Inflammatory macrophage treated with lipopolysaccharide for 1 hour (primary cell): Measurements from ENCODE around the gene TRIM65.
"Not testable (repeated sequence)": the region's sequence is repeated elsewhere in the genome, so short reads cannot be mapped to it uniquely, and the experiment has no call there.

ENCODE experiments used
- DNase-seq, 2 donors: peaks; one replicate each; pipeline ENCODE4 v3.0.0-alpha.2; 2020 to 2022

The TRIM65 gene

GRCh38 chr17:75874323-75875181 is 22.2 kb downstream of the TRIM65 start:
- no peak for DNase-seq

DNA sequence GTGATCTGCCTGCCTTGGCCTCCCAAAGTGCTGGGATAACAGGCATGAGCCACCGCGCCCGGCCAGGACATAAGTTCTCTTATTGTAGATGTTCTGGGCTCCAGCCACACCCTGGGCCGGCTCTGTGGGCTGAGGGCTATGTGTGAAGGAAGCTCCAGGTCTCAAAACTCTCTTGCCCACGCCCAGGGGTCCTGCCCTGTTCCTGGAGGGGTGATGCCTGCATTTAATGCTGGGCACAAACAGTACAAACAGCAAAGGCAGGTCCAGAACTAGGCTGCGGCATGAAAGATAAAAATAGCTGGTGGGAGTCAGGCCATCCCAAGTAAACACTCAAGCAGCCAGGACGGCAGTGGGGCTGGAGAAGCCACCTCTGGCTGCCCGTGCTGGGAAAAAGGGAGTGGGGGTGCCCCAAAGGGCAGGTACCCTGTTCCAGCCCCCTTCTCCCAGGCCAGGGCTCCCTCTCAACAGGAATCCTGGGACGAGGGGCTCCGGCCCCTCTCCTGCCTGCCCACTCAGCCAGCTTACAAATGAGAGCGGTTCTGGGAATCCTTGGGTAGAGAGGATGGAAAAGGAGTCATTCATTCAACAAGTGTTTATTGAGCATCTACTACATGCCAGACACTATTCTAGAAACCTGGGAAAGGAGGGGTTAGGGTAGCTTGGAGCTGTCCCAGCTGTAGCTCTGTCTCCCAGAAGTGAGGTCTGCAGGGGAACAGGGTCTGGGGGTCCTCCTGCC is 23.0 kb downstream of the TRIM65 start:
- DNase-seq, result no peak

- DNase-seq, result no peak
These were observed 24.1 kb downstream of the TRIM65 start for GRCh38 chr17:75872434-75873351.

- DNase-seq, result not testable (repeated sequence)
These were observed 26.5 kb downstream of the TRIM65 start for GRCh38 chr17:75870228-75870627.

DNA sequence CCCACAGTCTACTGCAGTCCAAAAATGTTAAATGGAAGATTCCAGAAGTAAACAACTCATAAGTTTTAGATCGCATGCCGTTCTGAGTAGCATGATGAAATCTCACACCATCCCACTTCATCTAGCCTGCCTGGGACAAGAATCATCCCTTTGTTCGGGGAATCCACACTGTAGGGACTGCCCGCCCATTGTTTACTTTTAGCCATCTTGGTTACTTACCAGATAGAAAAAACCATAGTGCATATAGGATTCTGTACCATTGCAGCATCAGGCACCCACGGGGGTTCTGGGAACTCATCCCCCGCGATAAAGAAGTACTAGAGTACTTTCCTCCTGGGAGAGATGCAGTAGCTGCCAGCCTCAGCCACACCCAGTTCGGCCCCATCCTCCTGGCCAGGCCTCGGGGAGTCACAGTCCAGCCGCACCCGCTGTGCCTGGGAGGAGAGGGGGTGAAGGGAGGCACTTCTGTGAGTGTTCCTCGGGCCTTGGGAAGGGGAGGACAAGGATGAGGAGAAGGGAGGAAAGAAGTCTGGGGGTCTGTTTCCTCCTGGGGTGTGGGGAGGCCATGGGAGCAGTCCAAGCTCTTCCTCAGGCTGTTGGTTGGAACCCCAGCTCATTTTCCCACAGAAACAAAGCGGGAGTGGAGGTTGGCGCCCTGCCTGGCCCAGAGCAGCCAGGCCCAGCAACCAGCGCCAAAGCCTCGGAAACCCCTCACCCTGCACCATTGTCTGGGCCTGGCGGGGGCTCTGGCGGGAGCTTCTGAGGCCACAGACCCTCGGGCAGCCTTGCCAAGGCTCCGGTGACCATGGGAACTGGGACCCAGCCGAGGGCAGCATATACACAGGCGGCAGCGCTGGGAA is 27.2 kb downstream of the TRIM65 start:
- no peak for DNase-seq

- not testable (repeated sequence) for DNase-seq
These were observed 27.9 kb downstream of the TRIM65 start for GRCh38 chr17:75868730-75869281.

DNA sequence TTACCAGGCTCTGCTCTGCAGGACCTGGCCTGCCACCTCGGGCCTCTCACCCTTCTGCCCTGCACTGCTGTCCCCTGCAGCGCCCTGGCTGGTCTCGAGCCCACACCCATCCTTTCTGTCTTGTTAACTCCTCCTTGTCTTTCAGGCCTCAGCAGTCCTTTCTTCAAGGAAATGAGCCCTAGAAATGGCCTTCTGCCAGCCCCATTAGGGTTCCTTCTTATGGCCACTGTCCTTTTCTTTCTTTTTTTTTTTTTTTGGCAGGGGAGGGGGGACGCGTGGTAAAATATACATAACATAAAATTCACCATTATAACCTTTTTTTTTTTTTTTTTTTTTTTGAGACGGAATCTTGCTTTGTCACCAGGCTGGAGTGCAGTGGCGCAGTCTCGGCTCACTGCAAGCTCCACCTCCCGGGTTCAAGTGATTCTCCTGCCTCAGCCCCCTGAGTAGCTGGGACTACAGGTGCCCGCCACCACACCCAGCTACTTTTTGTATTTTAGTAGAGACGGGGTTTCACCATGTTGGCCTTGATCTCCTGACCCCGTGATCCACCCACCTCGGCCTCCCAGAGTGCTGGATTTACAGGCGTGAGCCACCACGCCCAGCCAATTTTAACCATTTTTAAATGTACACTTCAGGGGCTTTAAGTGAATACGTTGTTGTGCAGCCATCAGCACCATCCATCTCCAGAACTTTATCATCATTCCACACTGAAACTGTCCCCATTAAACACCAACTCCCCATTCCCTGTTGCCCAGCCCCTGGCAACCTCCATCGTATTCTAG is 31.2 kb downstream of the TRIM65 start:
- DNase-seq, result not testable (repeated sequence)

GRCh38 chr17:75864887-75865286 is 31.9 kb downstream of the TRIM65 start:
- not testable (repeated sequence) for DNase-seq

GRCh38 chr17:75864448-75864871 is 32.3 kb downstream of the TRIM65 start:
- no peak for DNase-seq

- DNase-seq, result no peak
These were observed 34.8 kb downstream of the TRIM65 start for GRCh38 chr17:75861927-75862317.

GRCh38 chr17:75859358-75859757 is 37.4 kb downstream of the TRIM65 start:
- DNase-seq, result not testable (repeated sequence)

DNA sequence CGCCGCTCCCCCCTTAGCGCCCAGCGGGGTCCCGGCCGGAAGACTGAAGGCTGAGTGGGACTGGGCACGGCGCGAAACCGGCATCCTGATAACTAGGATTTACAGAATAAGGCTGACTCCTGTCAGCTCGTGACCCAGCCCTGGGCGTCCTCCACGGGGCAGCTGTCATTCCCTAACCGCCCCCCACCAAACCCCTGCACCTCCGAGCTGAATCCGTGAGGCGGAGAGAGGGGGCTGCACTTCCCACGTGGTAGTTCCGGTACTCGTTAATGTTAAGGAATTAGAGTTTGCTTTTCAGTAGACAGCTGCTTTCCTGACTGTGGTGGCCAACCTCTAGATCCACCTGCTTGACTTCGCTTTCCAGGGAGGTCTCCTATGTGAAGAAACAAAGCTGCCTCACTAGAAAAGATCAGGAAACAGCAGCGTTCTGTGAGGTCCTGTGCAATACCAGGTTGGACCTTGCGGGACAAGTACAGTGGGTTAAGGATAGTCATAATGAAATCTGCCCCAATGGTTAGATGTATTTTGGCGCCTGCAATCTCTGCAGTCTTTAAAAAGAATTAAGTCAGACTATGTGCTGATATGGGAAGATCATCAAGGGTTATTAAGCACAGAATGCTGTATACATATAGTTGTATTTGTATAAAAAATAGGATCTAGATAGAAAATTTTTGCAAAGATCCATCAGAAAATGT is 40.5 kb downstream of the TRIM65 start:
- no peak for DNase-seq

DNA sequence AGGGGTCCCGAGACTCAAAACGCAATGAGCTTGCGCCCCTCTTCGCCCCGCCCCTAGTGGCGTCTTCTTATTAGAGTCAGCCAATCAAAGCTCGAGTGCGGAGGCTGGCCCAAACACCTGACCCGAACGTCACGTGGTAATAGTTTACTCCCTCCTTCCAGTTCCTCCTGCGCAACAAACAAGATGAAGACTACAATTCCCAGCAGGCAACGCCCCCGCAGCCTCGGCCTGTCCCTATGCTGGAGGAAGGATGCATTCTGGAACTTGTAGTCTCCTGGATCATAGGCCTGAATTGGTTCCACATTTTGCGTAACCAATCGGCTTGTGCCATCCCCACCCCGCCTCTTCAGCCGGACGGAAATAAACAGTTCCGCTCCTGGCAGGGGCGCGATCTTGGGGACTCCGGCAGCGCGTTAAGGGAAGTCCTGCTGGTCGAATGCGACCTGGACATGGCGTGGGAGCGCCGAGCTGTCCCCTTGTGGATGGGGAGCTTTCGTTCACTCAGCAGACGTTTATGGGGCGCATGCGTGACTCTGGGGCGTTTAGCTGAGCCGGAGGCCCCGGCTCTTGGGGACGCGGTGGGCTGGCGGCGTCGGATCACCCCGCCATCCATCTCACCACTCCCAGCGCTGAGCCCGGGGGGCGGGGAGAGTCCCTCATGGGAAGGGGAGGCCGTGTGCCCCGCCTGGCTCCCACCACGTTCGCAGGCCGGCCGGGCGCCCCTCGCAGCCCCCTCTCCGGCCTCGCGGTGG is 41.3 kb downstream of the TRIM65 start, which contains the start of gene WBP2:
Gene WBP2 (minus strand): TSS at position 26 of the 752 bp plus-strand sequence. CDS start 38 bp downstream, outside the sequence.
- DNase-seq, result peak; percentile 100

DNA sequence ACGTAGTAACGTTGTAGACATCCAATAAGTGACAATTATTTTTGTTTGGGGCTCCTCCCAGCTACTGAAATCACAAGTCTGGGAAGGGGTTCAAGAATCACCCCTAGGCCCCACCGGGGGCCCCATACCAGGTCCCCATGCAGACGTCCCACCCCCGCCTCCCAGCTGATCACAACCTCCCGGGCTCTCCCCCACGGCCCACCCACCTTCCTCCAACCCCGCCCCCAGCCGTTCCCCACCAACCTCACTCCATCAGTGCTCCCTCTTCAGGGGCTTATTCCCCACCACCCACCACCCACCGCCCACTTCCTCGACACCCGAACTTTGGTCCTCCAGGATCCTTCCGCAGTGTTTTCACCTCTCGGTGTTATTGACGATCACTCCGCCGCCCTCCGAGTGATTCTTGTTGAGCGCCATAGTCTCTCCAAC is 41.9 kb downstream of the TRIM65 start:
- DNase-seq, result no peak

DNA sequence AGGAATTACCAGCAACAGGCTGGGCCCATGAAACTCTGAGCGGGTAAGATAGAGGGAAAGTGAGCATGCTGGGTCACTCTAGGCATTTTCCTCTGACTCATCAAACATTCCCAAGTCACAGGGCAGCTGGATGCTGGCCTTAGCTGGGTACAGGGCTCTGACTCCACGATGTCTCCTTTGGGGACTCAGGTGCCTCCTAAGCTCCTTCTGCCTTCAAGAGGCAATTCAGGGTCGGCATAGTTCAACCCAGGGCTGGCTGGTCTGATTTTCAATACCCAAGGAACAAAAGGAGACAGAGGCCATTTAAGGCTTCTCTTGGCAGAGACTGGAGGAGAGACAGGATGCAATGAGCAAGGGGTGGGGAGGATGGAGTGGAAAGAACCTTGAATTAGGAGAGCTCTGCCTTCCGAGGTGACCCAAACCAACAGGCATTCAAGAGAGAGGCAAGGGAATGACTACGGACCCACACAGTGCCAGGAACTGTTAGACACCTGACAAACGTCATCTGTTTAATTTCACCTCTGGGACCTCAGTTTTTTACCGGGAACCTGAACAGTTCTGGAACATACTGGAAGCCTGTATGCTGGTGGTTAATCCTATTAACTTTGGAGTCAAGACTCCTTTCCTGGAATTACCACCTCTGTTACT is 42.5 kb downstream of the TRIM65 start:
- DNase-seq, result peak; percentile 69 to 82

DNA sequence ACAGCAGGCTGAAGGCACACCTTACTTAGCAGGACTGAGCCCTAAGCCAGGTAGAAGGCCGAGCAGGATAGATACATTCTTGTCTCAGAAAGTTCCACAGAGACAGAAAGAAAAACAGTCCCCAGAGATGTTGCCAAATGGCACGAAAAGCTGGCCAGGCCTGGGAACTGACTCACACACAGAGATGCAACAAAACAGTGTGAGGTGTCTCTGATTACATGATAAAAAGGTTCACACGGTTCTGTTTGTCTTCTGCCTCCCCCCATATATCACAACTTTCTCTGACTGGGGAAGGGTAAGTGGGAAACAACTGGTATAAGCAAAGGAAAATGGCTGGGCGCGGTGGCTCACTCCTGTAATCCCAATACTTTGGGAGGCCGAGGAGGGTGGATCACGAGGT is 43.3 kb downstream of the TRIM65 start:
- no peak for DNase-seq

DNA sequence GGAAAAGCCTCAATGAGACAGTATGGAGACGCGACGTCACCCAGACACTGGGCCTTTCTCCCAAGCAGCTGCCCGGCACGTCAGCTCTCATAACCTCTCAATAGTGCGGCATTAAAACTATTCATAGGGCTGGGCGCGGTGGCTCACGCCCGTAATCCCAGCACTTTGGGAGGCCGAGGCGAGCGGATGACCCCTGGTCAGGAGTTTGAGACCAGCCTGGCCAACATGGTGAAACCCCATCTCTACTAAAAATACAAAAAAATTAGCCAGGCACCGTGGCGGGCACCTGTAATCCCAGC is 45.1 kb downstream of the TRIM65 start:
- DNase-seq, result not testable (repeated sequence)

DNA sequence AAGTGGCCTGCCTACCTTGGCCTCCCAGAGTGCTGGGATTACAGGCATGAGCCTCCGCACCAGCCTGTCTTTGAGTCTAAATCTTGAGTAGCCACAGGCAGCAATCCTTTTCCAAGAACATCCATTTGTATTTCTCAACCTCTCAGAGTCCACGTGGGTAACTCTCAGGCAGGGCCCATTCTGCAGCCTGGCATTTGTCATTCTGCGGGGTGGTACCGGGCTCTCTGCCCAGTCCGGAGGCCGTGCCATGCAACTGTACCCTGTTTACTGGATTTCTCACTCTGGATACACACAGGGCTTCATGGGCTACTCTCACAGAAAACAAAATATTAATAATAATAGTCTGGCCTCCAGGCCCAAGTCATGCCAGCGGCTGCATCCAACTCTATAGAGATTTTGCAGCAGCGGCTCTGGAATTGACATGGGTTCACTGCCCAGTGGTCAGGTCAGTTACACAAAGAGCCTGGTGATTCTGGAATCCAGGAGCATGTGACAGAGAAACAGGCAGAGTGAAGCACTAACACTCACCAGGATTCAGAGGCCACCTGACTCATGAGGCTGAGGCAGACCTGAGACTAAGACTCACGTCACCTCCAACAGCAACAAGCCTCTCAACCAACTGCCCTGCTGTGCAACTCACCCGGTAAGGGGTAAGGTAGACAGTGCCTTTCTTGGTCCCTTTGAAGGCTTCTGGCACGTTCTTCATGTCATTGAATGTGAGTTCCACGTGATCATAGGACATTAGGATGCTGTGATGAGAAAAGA is 45.6 kb downstream of the TRIM65 start:
- DNase-seq, result no peak
